SK-N-SH (cell line): ENCODE results near the gene KIF18A. TPM values are rescaled to one million over a fixed set of nuclear protein-coding genes. Genes with fewer than 3 reads are reported as not detected.

Source experiments
- CTCF ChIA-PET: fragments of 300-600, 350-600 bp; formaldehyde crosslinking; extraction: SDS; loops from one replicate; lab custom pipeline; 2021; lab: Yijun Ruan, JAX
- POLR2A ChIA-PET: fragments of 350-600 bp; sonication (Branson Sonifier 250); formaldehyde crosslinking; extraction: SDS; loops from one replicate; lab custom pipeline; 2020; ENCODE audit warnings: antibody characterized with exemption, inconsistent platforms; lab: Yijun Ruan, JAX
- DNase-seq: peaks from one replicate; pipeline ENCODE4 v3.0.0; 2012
- H2AFZ ChIP-seq: fragments of 200-600 bp; sonication (generic); 2 replicates; pipeline ENCODE4 v1.8.1; 2016; ENCODE audit warnings: antibody characterized with exemption, mild to moderate bottlenecking, low read depth
- H3F3A ChIP-seq: fragments of 200-600 bp; sonication (generic); replicated peaks from 2 replicates; pipeline ENCODE3; 2016; ENCODE audit warnings: antibody characterized with exemption, mild to moderate bottlenecking; ENCODE audit not compliant: insufficient read depth
- H3K27ac ChIP-seq, 2 experiments: fragments of 200-500 bp in 1 of 2; fragments of 200-600 bp in 1 of 2; sonication (Bioruptor generic) in 1 of 2; sonication (generic), shearing (Covaris generic) in 1 of 2; 2 replicates each; pipeline versions ENCODE4 v1.5.1 to v1.6.1; 2014 to 2016; ENCODE audit warnings: low read depth in 2 of 2, inconsistent platforms in 1 of 2, low read length in 1 of 2, mild to moderate bottlenecking in 1 of 2, mixed read lengths in 1 of 2
- H3K27me3 ChIP-seq: fragments of 200-600 bp; sonication (generic), shearing (Covaris generic); 2 replicates; pipeline ENCODE4 v1.6.1; 2016; ENCODE audit warnings: mixed run types; ENCODE audit not compliant: insufficient read depth
- H3K36me3 ChIP-seq, 2 experiments: fragments of 200-500 bp in 1 of 2; fragments of 200-600 bp in 1 of 2; sonication (Bioruptor generic) in 1 of 2; sonication (generic) in 1 of 2; replicated peaks in 1 of 2; 2 replicates each; pipeline versions ENCODE3 to v1.5.1; 2014 to 2016; ENCODE audit warnings: low read length in 1 of 2, mild to moderate bottlenecking in 1 of 2; ENCODE audit not compliant: insufficient read depth in 2 of 2, control insufficient read depth in 1 of 2
- H3K4me1 ChIP-seq, 2 experiments: fragments of 200-500 bp in 1 of 2; fragments of 200-600 bp in 1 of 2; sonication (Bioruptor generic) in 1 of 2; sonication (generic), shearing (Covaris generic) in 1 of 2; 2 replicates each; pipeline versions ENCODE4 v1.5.1 to v1.6.1; 2014 to 2016; ENCODE audit warnings: low read depth in 1 of 2, low read length in 1 of 2, mixed run types in 1 of 2; ENCODE audit not compliant: insufficient read depth in 2 of 2, control insufficient read depth in 1 of 2
- H3K4me2 ChIP-seq: fragments of 200-600 bp; sonication (generic), shearing (Covaris generic); 2 replicates; pipeline ENCODE4 v1.6.1; 2017; ENCODE audit warnings: mixed run types
- H3K4me3 ChIP-seq, 2 experiments: fragments of 200-500 bp in 1 of 2; fragments of 200-600 bp in 1 of 2; sonication (Bioruptor generic) in 1 of 2; sonication (generic), shearing (Covaris generic) in 1 of 2; 2 replicates each; pipeline versions ENCODE4 v1.5.1 to v1.8.1; 2014 to 2016; ENCODE audit warnings: low read depth in 2 of 2, inconsistent platforms in 1 of 2, low read length in 1 of 2, mild to moderate bottlenecking in 1 of 2, mixed read lengths in 1 of 2, moderate library complexity in 1 of 2
- H3K79me2 ChIP-seq: fragments of 200-600 bp; sonication (generic); 2 replicates; pipeline ENCODE4 v1.8.1; 2017; ENCODE audit warnings: mild to moderate bottlenecking; ENCODE audit not compliant: insufficient read depth
- H3K9ac ChIP-seq: fragments of 200-600 bp; sonication (generic); 2 replicates; pipeline ENCODE4 v1.6.1; 2017; ENCODE audit warnings: mixed run types
- H3K9me2 ChIP-seq: fragments of 200-600 bp; sonication (generic); 2 replicates; pipeline ENCODE4 v1.6.1; 2017; ENCODE audit warnings: mixed run types
- H3K9me3 ChIP-seq: fragments of 200-600 bp; sonication (generic); 2 replicates; pipeline ENCODE4 v1.6.1; 2017; ENCODE audit warnings: mixed run types, mild to moderate bottlenecking, moderate library complexity
- H4K20me1 ChIP-seq: fragments of 200-600 bp; sonication (generic); 2 replicates; pipeline ENCODE4 v1.6.1; 2017; ENCODE audit warnings: mild to moderate bottlenecking, mixed run types; ENCODE audit not compliant: insufficient read depth
- CTCF ChIP-seq: fragments of 200-600 bp; sonication (generic); IDR thresholded peaks from 2 replicates; pipeline ENCODE4 v1.6.1; 2017; ENCODE audit warnings: antibody characterized with exemption, mild to moderate bottlenecking, moderate library complexity
- ELF1 ChIP-seq: IDR thresholded peaks from 2 replicates; pipeline ENCODE4 v1.4.0; 2012
- EZH2phosphoT487 ChIP-seq: fragments of 200-600 bp; sonication (generic); IDR thresholded peaks from 2 replicates; pipeline ENCODE4 v1.6.1; 2017; ENCODE audit warnings: low read depth, mixed run types, mild to moderate bottlenecking, antibody characterized with exemption, moderate library complexity, borderline replicate concordance
- FOXJ3 ChIP-seq: sonication (generic); formaldehyde crosslinking; IDR thresholded peaks from 2 replicates; pipeline ENCODE4 v1.5.1; 2020; ENCODE audit warnings: mild to moderate bottlenecking, missing genetic modification reagents
- GABPA ChIP-seq: IDR thresholded peaks from 2 replicates; pipeline ENCODE4 v1.4.0; 2012; ENCODE audit warnings: low read depth, mild to moderate bottlenecking
- MEF2A ChIP-seq: IDR thresholded peaks from 2 replicates; pipeline ENCODE4 v1.4.0; 2012; ENCODE audit warnings: low read depth, borderline replicate concordance
- MXI1 ChIP-seq: IDR thresholded peaks from 2 replicates; pipeline ENCODE4 v1.6.1; 2012; ENCODE audit warnings: mild to moderate bottlenecking, low read depth, low read length, improper control_type of control experiment
- POLR2AphosphoS5 ChIP-seq: IDR thresholded peaks from 2 replicates; pipeline ENCODE4 v1.6.1; 2012; ENCODE audit warnings: low read depth, low read length
- RAD21 ChIP-seq: IDR thresholded peaks from 2 replicates; pipeline ENCODE4 v1.6.1; 2012; ENCODE audit warnings: mild to moderate bottlenecking, low read length
- RXRA ChIP-seq: IDR thresholded peaks from 2 replicates; pipeline ENCODE4 v1.4.0; 2012; ENCODE audit warnings: low read depth, mild to moderate bottlenecking, borderline replicate concordance
- SIN3A ChIP-seq: IDR thresholded peaks from 2 replicates; pipeline ENCODE4 v1.6.1; 2012; ENCODE audit warnings: low read depth, mild to moderate bottlenecking, low read length, moderate library complexity, borderline replicate concordance
- TCF12 ChIP-seq: IDR thresholded peaks from 2 replicates; pipeline ENCODE4 v1.4.0; 2012
- YY1 ChIP-seq: IDR thresholded peaks from 2 replicates; pipeline ENCODE4 v1.4.0; 2012; ENCODE audit warnings: low read depth, mild to moderate bottlenecking
- WGBS: methylation state at CpG from one replicate; pipeline ENCODE4 v1.1.6; 2017; ENCODE audit warnings: low lambda C conversion rate; 5-methylcytosine and 5-hydroxymethylcytosine counted together
- polyA plus RNA-seq, 3 experiments: library from polyadenylated mRNA; depleted of rRNA; stranded (reverse); fragments of >200 nt; gene quantifications; 2 replicates each; pipeline ENCODE4 v1.2.3, GENCODE V29; 2012
- TF ChIP-seq, protein P1 (sequence below): IDR thresholded peaks from 2 replicates; pipeline ENCODE4 v1.4.0; 2012; ENCODE audit warnings: low read depth, borderline replicate concordance
- TF ChIP-seq, protein P2 (sequence below): fragments of 150-350 bp; IDR thresholded peaks from 2 replicates; pipeline ENCODE4 v1.6.1; 2017; ENCODE audit warnings: antibody characterized with exemption, low read length, low read depth, borderline replicate concordance

The KIF18A gene
- polyA plus RNA-seq, 1 of the 3 experiments (the other 2 are of a cell fraction) = 3.8 TPM

DNA sequence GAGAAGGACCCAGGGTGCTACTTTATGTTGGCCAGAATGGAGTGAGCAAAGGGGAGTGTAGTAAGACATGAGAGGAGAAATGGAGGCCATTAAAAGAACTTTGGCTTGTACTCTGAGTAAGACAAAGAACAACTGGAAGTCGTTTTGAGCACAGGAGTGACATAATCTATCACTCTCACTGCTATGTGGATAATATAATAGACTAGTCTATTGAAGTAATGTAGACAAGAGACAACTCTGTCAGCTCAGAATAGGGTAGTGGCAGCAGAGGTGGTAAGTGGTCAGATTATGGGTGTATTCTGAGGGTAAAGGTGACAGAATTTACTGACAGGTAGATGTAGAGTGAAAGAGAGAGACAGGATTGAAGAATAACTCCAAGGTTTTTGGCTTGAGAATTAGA, 8.2 kb downstream of the KIF18A start:
- Histone ChIP-seq H3K4me1 (peaks cover 3 to 29% of the 10 kb centered on the region in 2 experiments; a peak in 3 of 4 replicates), H3K79me2 (peaks cover 100% of the 10 kb centered on the region)
- 74% methylated on average over 1 of the region's 1 CpG for WGBS

More for the DNA sequence above, 8.2 kb downstream of the KIF18A start:
- Histone ChIP-seq H4K20me1 (no peaks in the 10 kb centered on the region), H3F3A (peaks cover 3% of the 10 kb centered on the region), H3K9me2 (no peaks in the 10 kb centered on the region), H3K4me3 (no peak overlapping the region), H3K27me3 (no peaks in the 10 kb centered on the region), H3K27ac (no peak overlapping the region), H3K4me2 (no peak overlapping the region), H3K9me3 (no peaks in the 10 kb centered on the region), H3K9ac (no peak overlapping the region), H2AFZ (no peak overlapping the region), H3K36me3 (peaks cover 6 to 12% of the 10 kb centered on the region in 2 experiments)
- no peak for DNase-seq
- ChIA-PET CTCF (interaction anchor here (1.1 kb wide), 1 partner anchor 383 kb away, joined by 4 read pairs; no protein-coding TSS in a partner anchor), POLR2A (no interaction called here)
- TF ChIP-seq FOXJ3 (CRISPR knock-in tag) (no peak), POLR2AphosphoS5 (no peak), GABPA (no peak), RAD21 (no peak), MEF2A (no peak), MXI1 (no peak), ELF1 (no peak), SIN3A (no peak), TCF12 (no peak), RXRA (no peak), CTCF (no peak), EZH2phosphoT487 (no peak), YY1 (no peak)
- TF ChIP-seq, protein P1, sequence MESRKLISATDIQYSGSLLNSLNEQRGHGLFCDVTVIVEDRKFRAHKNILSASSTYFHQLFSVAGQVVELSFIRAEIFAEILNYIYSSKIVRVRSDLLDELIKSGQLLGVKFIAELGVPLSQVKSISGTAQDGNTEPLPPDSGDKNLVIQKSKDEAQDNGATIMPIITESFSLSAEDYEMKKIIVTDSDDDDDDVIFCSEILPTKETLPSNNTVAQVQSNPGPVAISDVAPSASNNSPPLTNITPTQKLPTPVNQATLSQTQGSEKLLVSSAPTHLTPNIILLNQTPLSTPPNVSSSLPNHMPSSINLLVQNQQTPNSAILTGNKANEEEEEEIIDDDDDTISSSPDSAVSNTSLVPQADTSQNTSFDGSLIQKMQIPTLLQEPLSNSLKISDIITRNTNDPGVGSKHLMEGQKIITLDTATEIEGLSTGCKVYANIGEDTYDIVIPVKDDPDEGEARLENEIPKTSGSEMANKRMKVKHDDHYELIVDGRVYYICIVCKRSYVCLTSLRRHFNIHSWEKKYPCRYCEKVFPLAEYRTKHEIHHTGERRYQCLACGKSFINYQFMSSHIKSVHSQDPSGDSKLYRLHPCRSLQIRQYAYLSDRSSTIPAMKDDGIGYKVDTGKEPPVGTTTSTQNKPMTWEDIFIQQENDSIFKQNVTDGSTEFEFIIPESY = no peak
- TF ChIP-seq, protein P2, sequence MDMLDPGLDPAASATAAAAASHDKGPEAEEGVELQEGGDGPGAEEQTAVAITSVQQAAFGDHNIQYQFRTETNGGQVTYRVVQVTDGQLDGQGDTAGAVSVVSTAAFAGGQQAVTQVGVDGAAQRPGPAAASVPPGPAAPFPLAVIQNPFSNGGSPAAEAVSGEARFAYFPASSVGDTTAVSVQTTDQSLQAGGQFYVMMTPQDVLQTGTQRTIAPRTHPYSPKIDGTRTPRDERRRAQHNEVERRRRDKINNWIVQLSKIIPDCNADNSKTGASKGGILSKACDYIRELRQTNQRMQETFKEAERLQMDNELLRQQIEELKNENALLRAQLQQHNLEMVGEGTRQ = no peak
